ENCODE results near the gene UAP1L1. TPM values are rescaled to one million over a fixed set of nuclear protein-coding genes. Genes with fewer than 3 reads are reported as not detected.

Gene UAP1L1
- total and polyA plus RNA-seq, 2 of the 8 experiments (the other 6 are each of a cell fraction or from before 2014, with no cell fraction given): 2.0 to 5.4 TPM

DNA sequence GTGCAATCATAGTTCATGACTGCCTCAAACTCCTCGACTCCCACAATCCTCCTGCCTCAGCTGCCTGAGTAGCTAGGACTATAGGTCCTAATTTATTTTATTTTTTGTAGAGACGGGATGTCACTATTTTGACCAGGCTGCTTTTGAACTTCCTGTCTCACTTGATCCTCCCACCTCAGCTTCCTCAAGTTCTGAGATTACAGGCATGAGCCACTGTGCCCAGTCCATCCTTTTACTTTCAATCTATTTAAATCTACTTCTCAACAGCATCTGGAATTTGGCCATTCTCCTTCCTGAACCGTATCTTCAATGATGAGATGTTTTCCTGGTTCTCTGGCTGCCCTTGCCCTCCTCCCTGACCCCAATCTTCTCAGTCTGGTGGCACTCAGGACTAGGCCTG is 49.5 kb downstream of the UAP1L1 start:
- Histone ChIP-seq H2BK12ac (ENCODE audit: low read depth, low read length) (no peak overlapping the region), H3K23ac (ENCODE audit: insufficient read length) (no peak overlapping the region), H3K18ac (ENCODE audit: extremely low read depth, low read length) (no peak overlapping the region), H2AFZ (ENCODE audit: low read length) (no peak overlapping the region), H4K5ac (ENCODE audit: insufficient read length, low read depth, low read length) (no peak overlapping the region), H4K8ac (ENCODE audit: extremely low read depth, insufficient read depth, low read length) (no peak overlapping the region), H3K27ac (ENCODE audit: low read depth, low read length) (no peak overlapping the region), H3K56ac (replicated peaks; ENCODE audit: insufficient read length, low read depth, low read length) (no peak overlapping the region), H3K79me1 (ENCODE audit: low read depth, low read length) (peaks cover 2% of the 10 kb centered on the region; the same call in 1 of the 2 replicates), H3K79me2 (ENCODE audit: control insufficient read depth in 1 of 2, insufficient read depth in 2 of 2, low read length in 2 of 2) (peaks cover 0 to 7% of the 10 kb centered on the region in 2 experiments; a peak in 1 of 4 replicates), H4K20me1 (replicated peaks in 1 of 2; ENCODE audit: control insufficient read depth in 1 of 2, insufficient read depth in 2 of 2, low read length in 2 of 2) (no peaks in the 10 kb centered on the region), H3K36me3 (ENCODE audit: control insufficient read depth in 2 of 4, insufficient read depth in 4 of 4, low read length in 3 of 4) (no peaks in the 10 kb centered on the region), H2BK15ac (ENCODE audit: low read length) (no peak overlapping the region), H3K14ac (ENCODE audit: insufficient read length) (no peak overlapping the region), H2BK120ac (replicated peaks; ENCODE audit: low read depth, low read length) (no peak overlapping the region), H3K4me1 (replicated peaks in 1 of 4; ENCODE audit: control insufficient read depth in 3 of 4, insufficient read depth in 4 of 4, low read length in 3 of 4) (peaks cover 0 to 11% (median 5%) of the 10 kb centered on the region in 4 experiments; a peak in 4 of 7 replicates), H3K27me3 (replicated peaks in 1 of 4; ENCODE audit: control insufficient read depth in 3 of 4, extremely low read depth in 1 of 4, insufficient read depth in 3 of 4, low read length in 3 of 4) (peaks cover 0 to 6% (median 4%) of the 10 kb centered on the region in 4 experiments; a peak in 4 of 7 replicates), H3K9ac (replicated peaks in 1 of 4; ENCODE audit: extremely low read depth in 1 of 4, low read depth in 3 of 4, low read length in 3 of 4) (no peak overlapping the region), H2BK20ac (ENCODE audit: low read length) (no peak overlapping the region), H3K4ac (replicated peaks; ENCODE audit: insufficient read length, low read depth, low read length) (no peak overlapping the region), H2AK5ac (ENCODE audit: low read depth, low read length) (no peak overlapping the region), H3K4me3 (ENCODE audit: extremely low read depth in 1 of 4, insufficient read depth in 2 of 4, low read depth in 3 of 4, low read length in 4 of 4) (no peak overlapping the region), H4K91ac (replicated peaks; ENCODE audit: insufficient read length, low read length) (no peak overlapping the region), H3K23me2 (ENCODE audit: low read depth, low read length) (peaks cover 7% of the 10 kb centered on the region; the same call in 1 of the 2 replicates), H2BK5ac (ENCODE audit: low read depth, low read length) (no peak overlapping the region), H3K9me3 (ENCODE audit: insufficient read depth in 2 of 2, low read depth in 1 of 2, low read length in 1 of 2) (no peaks in the 10 kb centered on the region), H3K4me2 (ENCODE audit: insufficient read depth in 1 of 2, low read depth in 2 of 2, low read length in 2 of 2) (no peak overlapping the region)
- 98% methylated on average over 3 of the region's 3 CpGs; no CpG with 5 or more reads in 1 of the 2 experiments for WGBS, 2 experiments (ENCODE audit: extremely low coverage in 1 of 2, insufficient coverage in 1 of 2, insufficient read length in 1 of 2, insufficient replicate concordance in 2 of 2, low coverage in 1 of 2, low lambda C conversion rate in 2 of 2, missing lambda C conversion rate in 1 of 2)
- no peak for FAIRE-seq
- POLR2A ChIA-PET (ENCODE audit: partially characterized antibody): interaction anchor here (0.6 to 1.1 kb wide), 2 partner anchors 14 kb away, joined by 3 read pairs; no protein-coding TSS in a partner anchor
- CTCF ChIA-PET (ENCODE audit: partially characterized antibody): interaction anchor here (0.6 to 1.3 kb wide), 4 partner anchors 11 to 981 kb away, joined by 3 to 4 read pairs (median 3); no protein-coding TSS in a partner anchor
- TF ChIP-seq EGR1 (IDR thresholded peaks at IDR 0.05; ENCODE audit: borderline replicate concordance, low read depth, low read length): no peak
- no peak for TF ChIP-seq KDM1A (IDR thresholded peaks at IDR 0.05; ENCODE audit: borderline replicate concordance, low read length)
- no peak for TF ChIP-seq TCF12 (IDR thresholded peaks at IDR 0.05; ENCODE audit: low read depth, low read length)
- DNase-seq (ENCODE audit: low read depth in 1 of 2, low spot score in 2 of 2): no peak
